Nephron progenitor cell (in vitro differentiated cells): ENCODE data around the gene LRRC75A.
A peak's percentile ranks its signal among the peaks of the same experiment; 100 is the strongest.
"Not testable (repeated sequence)": the region's sequence is repeated elsewhere in the genome, so short reads cannot be mapped to it uniquely, and the experiment has no call there.

Experiments
- DNase-seq: peaks from one replicate; pipeline ENCODE4 v3.0.0; 2021
- H3K27ac Mint-ChIP-seq: 2 replicates; pipeline ENCODE4 v1.8.0; 2021; ENCODE audit warnings: mild to moderate bottlenecking, moderate library complexity, mixed read lengths
- H3K27me3 Mint-ChIP-seq: 2 replicates; pipeline ENCODE4 v1.8.0; 2021; ENCODE audit warnings: mild to moderate bottlenecking, low read depth, mixed read lengths; ENCODE audit not compliant: poor library complexity
- H3K36me3 Mint-ChIP-seq: 2 replicates; pipeline ENCODE4 v1.8.0; 2021; ENCODE audit warnings: low read depth, mixed read lengths
- H3K4me1 Mint-ChIP-seq: 2 replicates; pipeline ENCODE4 v1.8.0; 2021; ENCODE audit warnings: mixed read lengths
- H3K4me3 Mint-ChIP-seq: 2 replicates; pipeline ENCODE4 v1.8.0; 2021; ENCODE audit warnings: mild to moderate bottlenecking, moderate library complexity, mixed read lengths
- H3K9me3 Mint-ChIP-seq: 2 replicates; pipeline ENCODE4 v1.8.0; 2021; ENCODE audit warnings: mild to moderate bottlenecking, moderate library complexity, mixed read lengths
- CTCF ChIP-seq: fragments of 200-600 bp; sonication (generic); IDR thresholded peaks from 2 replicates; pipeline ENCODE4 v1.5.0; 2021; ENCODE audit warnings: antibody characterized with exemption

The LRRC75A gene

GRCh38 chr17:16459271-16459670 lies 32.7 kb downstream of the LRRC75A start:
- Mint-ChIP-seq H3K27ac (peak overlapping the region; percentile 46), H3K4me1 (peaks cover 57% of the 10 kb centered on the region), H3K27me3 (no peaks in the 10 kb centered on the region), H3K36me3 (peaks cover 36% of the 10 kb centered on the region), H3K9me3 (no peaks in the 10 kb centered on the region), H3K4me3 (no peak overlapping the region)
- DNase-seq: no peak
- no peak for TF ChIP-seq CTCF

- Mint-ChIP-seq H3K4me3 (no peak overlapping the region), H3K36me3 (peaks cover 44% of the 10 kb centered on the region), H3K27me3 (no peaks in the 10 kb centered on the region), H3K4me1 (peaks cover 48% of the 10 kb centered on the region), H3K9me3 (no peaks in the 10 kb centered on the region), H3K27ac (peak overlapping the region; percentile 45)
- DNase-seq: no peak
- no peak for TF ChIP-seq CTCF
Measured at GRCh38 chr17:16456742-16457316, 35.2 kb downstream of the LRRC75A start.

GRCh38 chr17:16455997-16456741 lies 35.8 kb downstream of the LRRC75A start:
- peaks cover 44% of the 10 kb centered on the region for H3K4me1 Mint-ChIP-seq
- H3K9me3 Mint-ChIP-seq: no peaks in the 10 kb centered on the region
- peaks cover 40% of the 10 kb centered on the region for H3K36me3 Mint-ChIP-seq
- no peak overlapping the region for H3K4me3 Mint-ChIP-seq
- TF ChIP-seq CTCF: no peak
- H3K27me3 Mint-ChIP-seq: no peaks in the 10 kb centered on the region
- H3K27ac Mint-ChIP-seq: peak overlapping the region; percentile 87
- no peak for DNase-seq

GRCh38 chr17:16453493-16453851 lies 38.5 kb downstream of the LRRC75A start:
- peaks cover 25% of the 10 kb centered on the region for H3K4me1 Mint-ChIP-seq
- no peak for DNase-seq
- no peak for TF ChIP-seq CTCF
- peaks cover 3% of the 10 kb centered on the region for H3K27me3 Mint-ChIP-seq
- no peaks in the 10 kb centered on the region for H3K9me3 Mint-ChIP-seq
- peak overlapping the region; percentile 79 for H3K27ac Mint-ChIP-seq
- H3K4me3 Mint-ChIP-seq: no peak overlapping the region
- H3K36me3 Mint-ChIP-seq: peaks cover 50% of the 10 kb centered on the region

GRCh38 chr17:16452268-16452667 lies 39.7 kb downstream of the LRRC75A start:
- H3K27me3 Mint-ChIP-seq, H3K4me3 Mint-ChIP-seq, H3K9me3 Mint-ChIP-seq, DNase-seq: not testable (repeated sequence)
- Mint-ChIP-seq H3K27ac (peak overlapping the region; percentile 42), H3K4me1 (peaks cover 25% of the 10 kb centered on the region), H3K36me3 (peaks cover 47% of the 10 kb centered on the region)

GRCh38 chr17:16450028-16450427 lies 42.0 kb downstream of the LRRC75A start:
- no peak for DNase-seq
- Mint-ChIP-seq H3K27ac (peak overlapping the region; percentile 85), H3K4me1 (peaks cover 14% of the 10 kb centered on the region), H3K4me3 (no peak overlapping the region), H3K9me3 (no peaks in the 10 kb centered on the region), H3K36me3 (peaks cover 45% of the 10 kb centered on the region), H3K27me3 (peaks cover 3% of the 10 kb centered on the region)
- no peak for TF ChIP-seq CTCF
